DND-41 (cell line): ENCODE results near the gene CLDN6.
A peak's percentile ranks its signal among the peaks of the same experiment; 100 is the strongest.
"Not testable (repeated sequence)": the region's sequence is repeated elsewhere in the genome, so short reads cannot be mapped to it uniquely, and the experiment has no call there.

Source experiments
- CTCF ChIP-seq: IDR thresholded peaks from 2 replicates; pipeline ENCODE4 v1.5.1; 2012; ENCODE audit warnings: borderline replicate concordance, low read length, moderate library complexity, mild to moderate bottlenecking; ENCODE audit not compliant: poor library complexity, severe bottlenecking; ENCODE audit errors: extremely low read depth
- EZH2 ChIP-seq: IDR thresholded peaks from 3 replicates; pipeline ENCODE4 v1.6.1; 2012; ENCODE audit warnings: borderline replicate concordance, low read depth, mild to moderate bottlenecking, moderate library complexity, low read length, inconsistent platforms; ENCODE audit not compliant: severe bottlenecking

GRCh38 chr16:3053330-3053710, 35.3 kb upstream of the CLDN6 start:
- TF ChIP-seq EZH2: not testable (repeated sequence)
- peak; percentile 18 for TF ChIP-seq CTCF
